Epithelial cell of prostate (primary cell): ENCODE data around the gene PLXNA4.
"Not testable (repeated sequence)": the region's sequence is repeated elsewhere in the genome, so short reads cannot be mapped to it uniquely, and the experiment has no call there.

Source experiments
- DNase-seq: peaks from one replicate; pipeline ENCODE4 v3.0.0-alpha.2; 2011; ENCODE audit warnings: low read depth, low spot score
- H3K27ac ChIP-seq: fragments of 450-650 bp; 2 replicates; pipeline ENCODE4 v1.5.1; 2017; ENCODE audit warnings: mild to moderate bottlenecking

Gene PLXNA4

GRCh38 chr7:132202541-132202940, 373.7 kb downstream of the PLXNA4 start:
- no peak for DNase-seq
- no peak overlapping the region for H3K27ac ChIP-seq

GRCh38 chr7:132200141-132200540, 376.1 kb downstream of the PLXNA4 start:
- no peak overlapping the region for H3K27ac ChIP-seq
- DNase-seq = no peak

GRCh38 chr7:132199626-132200025, 376.6 kb downstream of the PLXNA4 start:
- no peak overlapping the region for H3K27ac ChIP-seq
- DNase-seq = no peak

- H3K27ac ChIP-seq = no peak overlapping the region
Measured at GRCh38 chr7:132197772-132198171, 378.5 kb downstream of the PLXNA4 start.

GRCh38 chr7:132193898-132194297, 382.4 kb downstream of the PLXNA4 start:
- no peak for DNase-seq
- no peak overlapping the region for H3K27ac ChIP-seq

More at GRCh38 chr7:132197772-132198171, 378.5 kb downstream of the PLXNA4 start:
- DNase-seq = no peak

- H3K27ac ChIP-seq = no peak overlapping the region
- DNase-seq = no peak
Measured at GRCh38 chr7:132192809-132193208, 383.5 kb downstream of the PLXNA4 start.

- no peak overlapping the region for H3K27ac ChIP-seq
- DNase-seq = no peak
Measured at GRCh38 chr7:132191418-132191817, 384.9 kb downstream of the PLXNA4 start.

- no peak overlapping the region for H3K27ac ChIP-seq
- DNase-seq = no peak
Measured at GRCh38 chr7:132190683-132191082, 385.6 kb downstream of the PLXNA4 start.

GRCh38 chr7:132189881-132190280, 386.4 kb downstream of the PLXNA4 start:
- H3K27ac ChIP-seq = no peak overlapping the region
- no peak for DNase-seq

- H3K27ac ChIP-seq = no peak overlapping the region
- DNase-seq = no peak
Measured at GRCh38 chr7:132187869-132188789, 388.1 kb downstream of the PLXNA4 start.

- no peak for DNase-seq
- no peak overlapping the region for H3K27ac ChIP-seq
Measured at GRCh38 chr7:132187391-132187790, 388.9 kb downstream of the PLXNA4 start.

GRCh38 chr7:132185150-132185549, 391.1 kb downstream of the PLXNA4 start:
- H3K27ac ChIP-seq = no peak overlapping the region
- no peak for DNase-seq

- H3K27ac ChIP-seq = no peak overlapping the region
- no peak for DNase-seq
Measured at GRCh38 chr7:132183781-132184380, 392.4 kb downstream of the PLXNA4 start.

- H3K27ac ChIP-seq = no peak overlapping the region
- DNase-seq = no peak
Measured at GRCh38 chr7:132182992-132183391, 393.3 kb downstream of the PLXNA4 start.

- H3K27ac ChIP-seq = no peak overlapping the region
- no peak for DNase-seq
Measured at GRCh38 chr7:132181946-132182685, 394.2 kb downstream of the PLXNA4 start.

- DNase-seq = no peak
- H3K27ac ChIP-seq = no peak overlapping the region
Measured at GRCh38 chr7:132181371-132181770, 394.9 kb downstream of the PLXNA4 start.

GRCh38 chr7:132180481-132180880, 395.8 kb downstream of the PLXNA4 start:
- no peak for DNase-seq

GRCh38 chr7:132179681-132180080, 396.6 kb downstream of the PLXNA4 start:
- DNase-seq = no peak
- no peak overlapping the region for H3K27ac ChIP-seq

More at GRCh38 chr7:132180481-132180880, 395.8 kb downstream of the PLXNA4 start:
- H3K27ac ChIP-seq = no peak overlapping the region

- no peak overlapping the region for H3K27ac ChIP-seq
- DNase-seq = no peak
Measured at GRCh38 chr7:132179080-132179430, 397.2 kb downstream of the PLXNA4 start.

GRCh38 chr7:132178402-132179079, 397.7 kb downstream of the PLXNA4 start:
- not testable (repeated sequence) for DNase-seq, H3K27ac ChIP-seq
